IMR-90 (cell line): ENCODE results near the gene MAGI1. TPM values are rescaled to one million over a fixed set of nuclear protein-coding genes. Genes with fewer than 3 reads are reported as not detected.

Source experiments
- ATAC-seq: fragments of 200-7000 bp; cut with Tn5 transposase; 2 replicates; pipeline ENCODE4 v1.9.1; 2020; ENCODE audit warnings: low read depth, mild to moderate bottlenecking, moderate library complexity
- BruUV-seq: library from RNA; stranded (reverse); fragments of 400-500 nt; replicated peaks from 2 replicates; lab custom pipeline; 2021; lab: Mats Ljungman, UMichigan
- CTCF ChIA-PET: fragments of 300-600 bp; formaldehyde crosslinking; extraction: SDS; loops from one replicate; lab custom pipeline; 2021; ENCODE audit warnings: antibody characterized with exemption; lab: Yijun Ruan, JAX
- POLR2A ChIA-PET: fragments of 300-600 bp; sonication (Branson Sonifier 250); formaldehyde crosslinking; loops from one replicate; lab custom pipeline; 2022; ENCODE audit warnings: antibody characterized with exemption; ENCODE audit not compliant: unreplicated experiment; lab: Charles Lee
- DNase-seq: peaks from one replicate; pipeline ENCODE4 v3.0.0; 2013
- H2AFZ ChIP-seq: replicated peaks from 2 replicates; pipeline ENCODE3; 2013; ENCODE audit warnings: low read length, mild to moderate bottlenecking; ENCODE audit not compliant: poor library complexity
- H2AK5ac ChIP-seq: 2 replicates; pipeline ENCODE4 v1.6.1; 2013; ENCODE audit warnings: low read depth, low read length, inconsistent platforms
- H2AK9ac ChIP-seq: replicated peaks from 2 replicates; pipeline ENCODE3; 2013; ENCODE audit warnings: mild to moderate bottlenecking, low read depth, low read length, moderate library complexity; ENCODE audit not compliant: poor library complexity
- H2BK120ac ChIP-seq: 2 replicates; pipeline ENCODE4 v1.6.1; 2013; ENCODE audit warnings: low read depth, low read length, inconsistent platforms
- H2BK15ac ChIP-seq: 3 replicates; pipeline ENCODE4 v1.6.1; 2013; ENCODE audit warnings: low read depth, low read length, inconsistent platforms
- H2BK20ac ChIP-seq: 2 replicates; pipeline ENCODE4 v1.6.1; 2013; ENCODE audit warnings: low read depth, mild to moderate bottlenecking, inconsistent platforms, low read length, moderate library complexity
- H2BK5ac ChIP-seq: 2 replicates; pipeline ENCODE4 v1.6.1; 2013; ENCODE audit warnings: mild to moderate bottlenecking, low read depth, low read length, inconsistent platforms; ENCODE audit not compliant: poor library complexity, severe bottlenecking
- H3K14ac ChIP-seq: replicated peaks from 2 replicates; pipeline ENCODE4 v1.6.1; 2013; ENCODE audit warnings: low read depth, low read length, inconsistent platforms
- H3K18ac ChIP-seq: 2 replicates; pipeline ENCODE4 v1.6.1; 2013; ENCODE audit warnings: low read depth, low read length, control low read depth
- H3K23ac ChIP-seq: 2 replicates; pipeline ENCODE4 v1.6.1; 2013; ENCODE audit warnings: low read depth, low read length, inconsistent platforms
- H3K27ac ChIP-seq: 2 replicates; pipeline ENCODE4 v1.5.1; 2013; ENCODE audit warnings: mild to moderate bottlenecking, control low read depth, low read length; ENCODE audit not compliant: insufficient read depth
- H3K27me3 ChIP-seq: 2 replicates; pipeline ENCODE4 v1.6.1; 2013; ENCODE audit warnings: low read length; ENCODE audit not compliant: control insufficient read depth, insufficient read depth
- H3K36me3 ChIP-seq: 2 replicates; pipeline ENCODE4 v1.6.1; 2013; ENCODE audit warnings: low read length, mixed read lengths; ENCODE audit not compliant: control insufficient read depth, insufficient read depth
- H3K4ac ChIP-seq: 2 replicates; pipeline ENCODE4 v1.6.1; 2013; ENCODE audit warnings: low read depth, low read length, inconsistent platforms
- H3K4me1 ChIP-seq: 2 replicates; pipeline ENCODE4 v1.6.1; 2013; ENCODE audit warnings: low read length, mixed read lengths; ENCODE audit not compliant: control insufficient read depth, insufficient read depth
- H3K4me2 ChIP-seq: 2 replicates; pipeline ENCODE4 v1.6.1; 2013; ENCODE audit warnings: low read depth, mild to moderate bottlenecking, control low read depth, low read length, moderate library complexity
- H3K4me3 ChIP-seq: 2 replicates; pipeline ENCODE4 v1.5.1; 2013; ENCODE audit warnings: low read depth, mild to moderate bottlenecking, control low read depth, low read length, moderate library complexity; ENCODE audit not compliant: insufficient read depth
- H3K56ac ChIP-seq: 2 replicates; pipeline ENCODE4 v1.6.1; 2013; ENCODE audit warnings: low read length, inconsistent platforms; ENCODE audit not compliant: insufficient read depth; ENCODE audit errors: extremely low read depth
- H3K79me1 ChIP-seq, 2 experiments: 2 replicates each; pipeline ENCODE4 v1.6.1; 2013; ENCODE audit warnings: low read length in 2 of 2, inconsistent platforms in 1 of 2, low read depth in 1 of 2
- H3K9ac ChIP-seq: 2 replicates; pipeline ENCODE4 v1.6.1; 2013; ENCODE audit warnings: low read depth, low read length, control low read depth
- H3K9me1 ChIP-seq: 2 replicates; pipeline ENCODE4 v1.6.1; 2013; ENCODE audit warnings: low read length, inconsistent platforms; ENCODE audit not compliant: insufficient read depth
- H3K9me3 ChIP-seq: 2 replicates; pipeline ENCODE4 v1.6.1; 2013; ENCODE audit warnings: low read length; ENCODE audit not compliant: control insufficient read depth, insufficient read depth
- H4K20me1 ChIP-seq: 2 replicates; pipeline ENCODE4 v1.6.1; 2013; ENCODE audit warnings: low read length, inconsistent platforms; ENCODE audit not compliant: insufficient read depth
- H4K5ac ChIP-seq: 2 replicates; pipeline ENCODE4 v1.6.1; 2013; ENCODE audit warnings: mild to moderate bottlenecking, low read depth, low read length, control low read depth
- H4K8ac ChIP-seq, 2 experiments: 2 replicates each; pipeline ENCODE4 v1.6.1; 2013; ENCODE audit warnings: low read depth in 2 of 2, low read length in 2 of 2, control low read depth in 1 of 2, inconsistent platforms in 1 of 2
- H4K91ac ChIP-seq: 2 replicates; pipeline ENCODE4 v1.6.1; 2013; ENCODE audit warnings: low read depth, low read length, inconsistent platforms; ENCODE audit not compliant: insufficient read depth
- RCOR1 ChIP-seq: IDR thresholded peaks from 2 replicates; pipeline ENCODE4 v1.6.1; 2012; ENCODE audit warnings: mild to moderate bottlenecking, low read length, improper control_type of control experiment; ENCODE audit not compliant: insufficient replicate concordance
- WGBS, 2 experiments: methylation state at CpG; one replicate each; pipeline versions ENCODE4 v1.1.5 to v1.1.7; 2013; ENCODE audit warnings: missing lambda C conversion rate in 2 of 2; ENCODE audit not compliant: insufficient read length in 1 of 2; ENCODE audit errors: extremely low coverage in 2 of 2; 5-methylcytosine and 5-hydroxymethylcytosine counted together
- dilution Hi-C: fragments of 300-500 bp; cut with HindIII; formaldehyde crosslinking; loops from one replicate; pipeline ENCODE4 v1.14.3; 2018; ENCODE audit warnings: low sequenced_read_pairs; ENCODE audit not compliant: unreplicated experiment
- in situ Hi-C: fragments of 300-500 bp; cut with MboI; formaldehyde crosslinking; loops from 3 replicates; pipeline ENCODE4 v1.14.3; 2019; ENCODE audit warnings: low sequenced_read_pairs, inconsistent platforms, mixed read lengths
- intact Hi-C: fragments of 100-400 bp; cut with micrococcal nuclease; formaldehyde crosslinking; loops from 2 replicates; pipeline ENCODE4 v1.10.0; 2022
- polyA plus RNA-seq, 3 experiments: library from polyadenylated mRNA; depleted of rRNA; stranded (reverse); fragments of >200 nt; gene quantifications; 2 replicates each; pipeline ENCODE4 v1.2.3, GENCODE V29; 2012; ENCODE audit warnings: low replicate concordance in 1 of 3
- total RNA-seq: library from RNA; depleted of rRNA; stranded (reverse); fragments of >200 nt; gene quantifications from 2 replicates; pipeline ENCODE4 v1.2.3, GENCODE V29; 2012

MAGI1 gene
- total and polyA plus RNA-seq, 2 of the 4 experiments (the other 2 are of a cell fraction) = 14.5 to 24.2 TPM

DNA sequence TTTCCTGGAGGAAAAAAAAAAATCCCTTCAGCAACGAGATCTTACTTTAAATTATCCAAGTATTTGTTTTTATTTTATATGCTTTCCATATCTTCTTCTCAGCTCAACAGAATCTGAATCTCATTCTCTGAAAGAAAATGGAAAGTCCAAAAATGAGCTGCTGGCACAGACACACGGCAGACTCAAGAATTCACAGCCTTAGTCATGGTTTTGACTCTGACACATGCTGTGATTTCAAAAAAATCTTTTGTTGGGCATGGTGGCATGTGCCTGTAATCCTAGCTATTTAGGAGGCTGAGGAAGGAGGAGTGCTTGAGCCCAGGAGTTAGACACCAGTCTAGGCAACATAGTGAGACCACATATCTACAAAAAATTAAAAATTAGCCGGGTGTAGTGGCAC, 565.0 kb downstream of the MAGI1 start:
- Histone ChIP-seq H2BK20ac (no peak overlapping the region), H4K91ac (no peak overlapping the region), H3K27ac (no peak overlapping the region), H2BK15ac (no peak overlapping the region), H3K4me2 (no peak overlapping the region), H3K18ac (no peak overlapping the region), H3K23ac (no peak overlapping the region), H2AFZ (no peak overlapping the region), H3K27me3 (no peaks in the 10 kb centered on the region), H3K14ac (no peak overlapping the region), H3K56ac (no peak overlapping the region), H2AK9ac (no peak overlapping the region), H3K4ac (no peak overlapping the region), H4K20me1 (no peaks in the 10 kb centered on the region; the same call in 1 of the 2 replicates), H3K9me1 (peaks cover 8% of the 10 kb centered on the region; the same call in 1 of the 2 replicates), H2BK5ac (no peak overlapping the region), H2AK5ac (no peak overlapping the region), H4K5ac (no peak overlapping the region), H3K9me3 (no peaks in the 10 kb centered on the region), H3K9ac (no peak overlapping the region), H4K8ac (no peak overlapping the region), H2BK120ac (no peak overlapping the region), H3K36me3 (no peaks in the 10 kb centered on the region), H3K79me1 (peaks cover 11 to 14% of the 10 kb centered on the region in 2 experiments; a peak in 2 of 4 replicates), H3K4me1 (no peaks in the 10 kb centered on the region), H3K4me3 (no peak overlapping the region)
- dilution Hi-C loops = no loop called here
- ChIA-PET CTCF (no interaction called here), POLR2A (no interaction called here)
- no peak for TF ChIP-seq RCOR1
- ATAC-seq (0 out of 2 replicates have a peak, but pooled peaks have one; percentile 24), DNase-seq (peak; percentile 47)
- intact Hi-C loops = no loop called here
- no TSS peak for BruUV-seq
- 33% methylated on average over 1 of the region's 3 CpGs; no CpG with 5 or more reads in 1 of the 2 experiments for WGBS, 2 experiments
- in situ Hi-C loops = no loop called here
